ENCODE data around the gene TIMP3.
A peak's percentile ranks its signal among the peaks of the same experiment; 100 is the strongest.

TIMP3 gene

GRCh38 chr22:32830957-32831356, 29.5 kb downstream of the TIMP3 start:
- no peak for DNase-seq

GRCh38 chr22:32831584-32831983, 30.1 kb downstream of the TIMP3 start:
- no peak for DNase-seq

DNA sequence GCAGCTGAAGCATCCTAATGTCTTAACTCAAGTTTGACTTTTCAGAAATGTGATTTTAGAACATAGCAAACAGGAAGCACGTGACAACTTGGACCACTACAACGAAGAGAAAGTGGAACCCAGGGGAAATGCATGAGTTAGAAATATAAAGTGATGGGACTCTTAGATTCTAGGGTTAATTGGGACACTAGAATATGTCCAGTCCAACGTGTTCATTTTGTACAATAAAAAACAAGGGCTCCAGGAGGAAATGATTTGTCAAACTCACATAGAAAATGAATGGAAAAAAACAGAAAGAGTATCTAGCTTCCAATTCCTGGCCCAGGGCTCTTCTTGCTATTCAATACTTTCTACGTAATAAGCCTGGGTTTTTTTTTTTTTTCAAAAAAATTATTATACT, 30.7 kb downstream of the TIMP3 start:
- no peak for DNase-seq

- DNase-seq = no peak
Observed at GRCh38 chr22:32836280-32837123, 35.0 kb downstream of the TIMP3 start.

DNA sequence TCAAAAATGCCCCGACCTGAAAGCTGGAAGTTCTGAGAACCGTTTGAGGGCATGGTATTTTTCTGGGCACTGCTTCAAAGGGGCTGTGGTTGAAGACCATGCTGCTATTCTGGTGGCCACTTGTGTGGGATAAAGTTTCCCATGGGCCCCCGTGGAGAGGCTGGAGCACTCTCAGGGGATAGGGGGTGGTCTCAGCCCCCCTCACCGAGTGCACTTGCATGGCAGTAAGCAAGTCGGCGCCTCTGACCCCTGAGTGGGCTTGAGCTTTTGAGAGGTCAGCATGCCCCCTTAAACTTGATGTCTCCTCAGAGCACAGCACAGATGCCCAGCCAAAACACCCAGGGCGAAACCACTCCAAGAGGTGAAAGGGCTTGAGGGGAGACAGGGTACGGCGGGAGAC, 35.6 kb downstream of the TIMP3 start:
- DNase-seq = no peak

- DNase-seq = no peak
Observed at GRCh38 chr22:32837803-32838202, 36.3 kb downstream of the TIMP3 start.

DNA sequence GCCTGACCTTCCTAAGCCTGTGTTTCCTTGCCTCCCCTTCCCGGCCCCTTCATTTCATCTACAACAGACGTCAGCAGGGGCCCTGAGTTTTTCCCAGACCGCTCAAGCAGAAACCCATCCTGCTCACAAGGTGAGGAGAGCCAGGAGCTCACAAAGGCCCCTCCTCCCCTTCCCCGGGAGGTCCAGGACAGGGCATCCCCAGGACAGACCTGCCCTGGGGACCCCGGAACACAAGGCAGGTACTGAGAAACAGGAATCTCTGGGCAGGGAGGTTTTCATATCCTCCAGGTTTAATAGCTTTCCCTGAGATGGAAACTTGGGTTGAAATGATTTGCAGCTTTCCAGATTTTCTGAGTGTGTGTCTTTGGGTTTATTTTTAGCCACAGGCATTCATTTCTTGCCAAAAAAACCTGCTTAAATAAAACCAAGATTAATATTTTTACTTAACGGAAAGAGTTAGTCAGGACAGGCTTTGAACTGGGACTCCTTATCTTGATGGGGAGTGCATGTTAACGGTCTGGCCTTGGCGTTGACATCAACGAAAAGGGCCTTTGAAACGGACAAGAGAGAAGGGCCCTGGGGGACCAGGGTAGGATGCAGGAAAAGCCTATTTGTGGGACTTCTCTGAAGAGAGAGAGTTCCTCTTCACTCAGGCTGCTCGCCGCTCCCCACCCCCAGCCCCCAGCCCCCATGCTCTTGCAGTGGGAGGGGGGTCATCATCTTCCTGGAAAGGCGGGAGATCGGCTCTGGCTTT, 38.5 kb downstream of the TIMP3 start:
- no peak for DNase-seq

- DNase-seq = no peak
Observed at GRCh38 chr22:32841175-32841574, 39.7 kb downstream of the TIMP3 start.

DNA sequence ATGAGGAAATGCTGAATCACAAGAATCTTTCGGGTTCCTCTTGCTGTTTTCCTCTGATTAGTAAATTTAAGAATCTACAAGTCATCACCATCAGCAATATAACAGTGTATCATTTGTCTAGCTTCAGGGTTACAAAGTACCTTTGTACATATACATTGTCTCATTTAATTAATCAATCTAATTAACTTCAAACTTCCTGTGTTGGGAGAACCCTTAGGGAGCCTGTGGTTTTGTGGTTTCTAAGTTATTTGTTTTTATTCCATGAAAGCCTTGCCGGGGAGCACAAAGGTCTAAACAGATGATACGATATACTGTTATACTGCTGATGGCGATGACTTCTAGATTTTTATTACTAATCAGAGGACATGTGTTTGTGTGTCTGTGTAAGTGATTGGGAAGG, 41.0 kb downstream of the TIMP3 start:
- no peak for DNase-seq

DNA sequence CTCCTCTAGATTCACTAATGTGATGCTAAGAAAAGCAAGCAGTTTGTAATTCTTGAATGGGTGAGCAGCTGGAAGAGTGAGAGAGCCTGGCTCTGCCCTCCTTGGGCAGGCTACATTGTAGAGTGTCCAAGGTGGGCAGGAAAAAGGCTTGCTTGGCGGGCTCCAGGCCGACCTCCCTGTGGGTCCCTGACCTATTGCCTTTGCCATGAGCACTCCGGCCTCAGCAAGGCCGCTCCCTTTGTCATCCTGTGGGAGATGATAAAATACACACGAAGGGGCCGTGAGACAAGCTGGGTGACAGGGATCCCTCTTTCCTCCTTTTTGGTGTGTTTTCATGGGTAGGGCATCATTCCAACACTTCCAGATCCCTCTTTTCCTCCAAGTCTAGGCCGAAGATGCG, 41.8 kb downstream of the TIMP3 start:
- no peak for DNase-seq

GRCh38 chr22:32844251-32844650, 42.7 kb downstream of the TIMP3 start:
- no peak for DNase-seq

GRCh38 chr22:32846780-32847491, 45.4 kb downstream of the TIMP3 start:
- DNase-seq = no peak

DNA sequence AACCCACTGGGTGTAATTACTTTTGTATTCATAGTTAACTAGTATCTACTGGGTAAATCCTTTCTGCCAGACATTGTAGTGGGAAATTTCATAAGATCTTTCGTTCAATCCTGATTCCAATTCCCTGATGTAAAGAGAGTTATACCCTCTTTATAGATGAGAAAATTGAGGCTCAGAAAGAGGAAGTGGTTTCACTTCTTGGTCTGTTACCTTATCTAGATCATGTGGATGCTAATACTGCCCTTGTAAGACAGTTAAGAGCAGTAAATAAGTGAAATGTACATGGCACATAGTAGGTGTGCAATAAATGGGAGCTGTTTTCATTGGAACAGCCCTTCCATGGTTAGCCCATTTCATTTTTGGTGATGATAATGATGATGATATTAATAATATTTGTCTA, 46.7 kb downstream of the TIMP3 start:
- no peak for DNase-seq

GRCh38 chr22:32849501-32849900, 48.0 kb downstream of the TIMP3 start:
- DNase-seq = no peak

- DNase-seq = no peak
Observed at GRCh38 chr22:32850157-32850556, 48.7 kb downstream of the TIMP3 start.

DNA sequence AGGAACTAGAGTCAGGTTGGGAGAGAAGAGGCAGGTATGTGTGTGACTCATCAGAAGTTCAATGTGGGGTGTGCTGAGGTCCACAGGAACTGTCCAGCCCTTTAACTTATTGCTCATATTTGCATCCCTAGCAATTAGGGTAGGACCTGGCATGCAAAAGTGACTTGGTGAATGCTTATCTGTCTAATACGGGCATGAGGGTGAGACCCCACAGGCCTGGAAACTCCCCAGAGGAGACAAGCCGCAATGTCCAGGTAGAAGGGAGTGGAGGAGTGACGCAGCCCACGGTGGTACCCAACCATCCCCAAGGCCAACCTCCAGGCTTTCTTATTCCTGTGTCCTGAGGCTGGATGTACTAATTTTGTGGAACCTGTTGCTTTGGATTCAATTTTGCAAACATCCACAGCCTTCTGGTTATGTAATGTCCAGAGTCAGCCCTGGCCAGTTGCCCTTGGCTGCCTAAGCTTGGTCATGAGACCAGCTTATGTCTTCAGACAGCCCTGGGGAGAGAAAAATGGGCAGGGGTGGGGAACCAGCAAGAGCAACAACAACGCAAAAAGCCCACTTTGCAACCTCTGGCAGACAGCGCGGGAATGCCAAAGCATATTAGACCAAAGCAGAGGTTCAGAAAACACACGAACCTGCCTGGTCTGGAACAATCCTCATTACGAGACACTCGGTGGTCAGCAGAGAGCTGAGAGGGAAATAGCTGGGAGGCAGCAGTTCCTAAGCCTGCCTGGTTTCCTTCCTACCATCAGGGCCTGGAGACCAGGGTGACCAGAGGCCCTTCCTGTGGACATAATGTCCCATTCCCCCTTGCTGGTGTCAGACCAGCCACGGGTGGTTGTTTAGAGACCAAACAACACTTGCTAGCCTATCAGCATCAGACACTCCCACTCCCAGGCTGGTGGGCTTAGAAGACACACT, 49.3 kb downstream of the TIMP3 start:
- no peak for DNase-seq

GRCh38 chr22:32852395-32853251, 51.1 kb downstream of the TIMP3 start:
- no peak for DNase-seq

- DNase-seq = no peak
Observed at GRCh38 chr22:32853662-32854061, 52.2 kb downstream of the TIMP3 start.

GRCh38 chr22:32854351-32854804, 52.9 kb downstream of the TIMP3 start:
- DNase-seq = peak; percentile 15 to 20

- no peak for DNase-seq
Observed at GRCh38 chr22:32855045-32855756, 53.7 kb downstream of the TIMP3 start.

All from hippocampal formation (tissue), 2 donors.